ENCODE measurements around the gene SYNDIG1.

The SYNDIG1 gene

DNA sequence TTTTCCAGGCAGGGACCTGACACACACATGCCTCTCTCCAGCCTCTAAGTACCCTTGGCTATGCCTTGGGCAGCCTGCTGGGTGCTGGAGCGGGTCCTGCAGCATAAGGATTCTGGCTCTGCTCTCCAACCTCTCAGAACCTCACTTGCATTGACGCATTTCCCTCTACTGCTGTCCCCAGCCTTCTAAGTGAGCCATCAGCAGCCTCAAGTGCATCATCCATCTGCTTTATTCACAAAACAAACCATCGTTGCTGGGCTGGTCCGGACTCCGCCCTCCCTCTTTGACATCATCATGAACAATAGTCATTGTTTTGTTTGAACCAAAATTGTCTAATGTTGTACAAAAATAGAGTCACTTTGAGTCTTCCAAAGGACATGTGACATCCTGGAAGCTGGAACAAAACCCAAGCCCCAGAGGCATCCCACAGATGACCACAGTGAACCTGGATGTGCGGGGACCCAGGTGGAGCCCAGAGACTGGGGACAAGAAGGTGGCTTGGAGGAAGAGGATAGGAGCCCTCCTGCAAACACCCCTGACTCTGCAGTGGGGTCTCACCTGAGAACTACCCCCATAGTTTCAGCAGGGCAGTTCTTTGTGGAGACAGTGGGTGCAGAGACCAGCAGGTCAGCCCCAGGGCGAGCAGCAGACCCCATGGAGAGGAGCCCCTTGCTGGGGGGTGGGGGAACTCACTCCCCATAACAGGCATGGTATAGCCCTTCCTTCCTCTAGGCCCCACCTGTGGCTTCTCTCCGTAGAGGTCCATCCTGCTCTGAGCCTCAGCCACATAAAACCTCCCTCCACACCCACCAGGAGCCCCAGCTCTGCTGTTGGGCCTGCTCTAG, 230.1 kb downstream of the SYNDIG1 start:
- no peak for DNase-seq

DNA sequence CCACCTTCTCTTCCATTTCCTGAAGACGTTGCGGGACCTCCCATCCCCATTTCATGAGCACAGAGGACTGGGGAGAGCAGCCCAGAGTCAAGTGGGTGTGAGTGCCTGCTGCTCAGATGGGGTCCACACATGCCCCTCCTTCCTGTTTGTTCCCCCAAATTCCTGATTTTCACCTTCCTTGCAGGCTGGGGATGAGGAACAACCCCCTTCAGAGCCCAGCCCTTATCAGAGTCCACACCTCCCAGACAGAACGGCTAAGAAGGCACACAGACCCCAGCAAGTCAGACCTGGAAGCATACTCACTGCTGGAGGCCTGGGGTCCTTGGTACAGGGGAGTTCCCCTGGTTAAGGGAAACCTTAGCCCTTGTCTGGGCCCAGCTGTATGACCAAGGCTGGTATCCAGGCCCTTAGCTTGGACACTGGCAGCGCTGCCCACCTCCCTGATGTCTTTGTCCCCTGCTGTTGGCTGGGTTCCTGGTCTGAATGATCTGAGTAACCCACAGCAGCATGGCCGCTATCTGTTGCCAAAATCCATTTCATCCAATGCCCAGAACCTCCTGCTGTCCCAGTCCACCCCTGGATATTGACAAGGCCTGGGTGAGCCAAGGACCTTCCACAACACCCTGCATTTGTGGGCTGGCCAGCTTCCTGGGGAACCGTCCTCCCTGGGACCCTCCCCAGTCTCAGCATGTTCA, 230.9 kb downstream of the SYNDIG1 start:
- no peak for DNase-seq

DNA sequence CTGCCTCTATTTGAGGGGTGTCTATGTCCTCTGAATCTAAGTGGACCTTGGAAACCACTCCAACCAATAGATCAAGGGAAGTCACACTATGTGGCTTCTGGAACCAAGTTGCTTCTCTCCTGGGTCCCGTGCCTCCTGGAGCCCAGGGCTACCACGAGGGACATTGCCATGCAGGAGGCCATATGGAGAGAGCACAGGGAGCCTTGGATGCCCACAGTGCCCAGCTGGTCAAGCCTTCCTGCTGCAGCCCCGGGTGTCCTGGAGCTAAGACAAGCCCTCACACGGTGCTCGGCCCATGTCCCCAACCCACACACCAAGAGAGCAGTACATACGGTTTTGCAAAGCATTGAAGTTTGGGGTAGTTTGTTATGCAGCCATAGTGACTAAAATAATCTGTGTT, 231.6 kb downstream of the SYNDIG1 start:
- no peak for DNase-seq

DNA sequence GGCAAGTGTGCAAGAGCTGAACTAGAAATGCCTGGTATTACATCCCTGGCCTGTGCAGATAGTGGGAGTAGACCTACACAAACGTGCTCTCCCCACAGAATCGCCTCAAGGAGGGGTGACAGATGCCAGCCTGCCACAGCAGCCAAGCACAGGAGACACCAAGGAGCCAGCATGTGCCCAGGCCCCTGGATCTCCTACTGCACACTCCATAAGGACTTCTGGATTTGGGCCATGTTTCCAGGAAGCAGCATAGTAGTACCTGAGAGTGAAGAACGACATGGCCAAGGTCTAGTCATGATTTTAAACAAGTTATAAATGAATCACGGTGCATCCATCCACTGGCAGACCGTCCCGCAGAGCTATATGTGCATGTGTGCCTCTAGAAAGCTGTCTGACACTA, 232.2 kb downstream of the SYNDIG1 start:
- no peak for DNase-seq

DNA sequence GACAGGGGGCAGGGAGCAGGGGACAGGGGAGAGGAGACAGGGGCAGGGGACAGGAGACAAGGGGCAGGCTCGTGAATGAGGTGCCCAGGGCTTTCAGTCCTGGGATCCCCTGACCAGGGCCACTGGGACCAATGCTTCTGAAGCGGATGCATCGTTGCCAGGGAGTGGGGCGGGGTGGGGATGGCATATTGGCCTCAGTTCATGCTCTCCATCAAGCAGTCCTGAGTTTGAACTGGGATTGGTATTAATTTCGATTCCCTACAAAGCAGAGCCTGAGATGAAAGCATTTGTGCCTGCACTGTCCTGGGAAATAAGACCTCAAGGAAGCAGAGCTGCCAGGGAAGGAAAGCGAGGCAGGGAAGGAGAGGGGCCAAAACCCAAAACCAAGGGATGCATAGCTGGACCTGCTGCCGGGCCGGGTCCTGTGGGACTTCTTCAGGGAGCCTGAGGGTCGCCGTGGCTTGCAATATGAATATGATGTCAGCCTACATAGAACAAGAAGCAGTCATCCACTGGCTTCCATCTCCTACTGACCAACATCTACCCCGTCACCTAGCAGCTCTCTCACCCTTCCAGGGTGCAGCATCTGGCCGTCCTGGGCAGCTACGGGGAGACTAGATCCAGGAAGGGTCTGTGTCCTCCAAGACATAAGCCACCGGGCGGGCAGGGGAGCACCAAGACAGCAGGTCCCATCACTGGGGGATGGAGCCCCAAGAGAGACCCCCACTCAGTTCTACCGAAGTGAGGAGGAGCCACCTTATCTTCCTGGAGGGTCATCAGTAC, 233.3 kb downstream of the SYNDIG1 start:
- no peak for DNase-seq

DNA sequence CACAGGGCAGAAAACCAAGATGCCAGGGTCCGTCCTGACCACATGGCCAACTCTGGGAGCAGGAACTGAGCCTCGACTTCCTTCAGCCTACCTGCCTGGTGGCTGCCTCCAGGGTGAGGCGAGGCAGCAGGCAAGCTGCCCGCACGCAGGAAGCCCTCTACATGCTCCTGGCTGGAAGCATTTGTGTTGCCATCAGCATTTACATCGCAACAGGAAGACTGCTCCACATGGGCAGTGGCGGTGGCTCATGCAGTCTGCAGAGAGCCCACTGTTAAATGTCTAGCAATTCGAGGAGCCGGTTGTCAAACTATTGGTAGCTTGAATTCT, 233.8 kb downstream of the SYNDIG1 start:
- DNase-seq = no peak

DNA sequence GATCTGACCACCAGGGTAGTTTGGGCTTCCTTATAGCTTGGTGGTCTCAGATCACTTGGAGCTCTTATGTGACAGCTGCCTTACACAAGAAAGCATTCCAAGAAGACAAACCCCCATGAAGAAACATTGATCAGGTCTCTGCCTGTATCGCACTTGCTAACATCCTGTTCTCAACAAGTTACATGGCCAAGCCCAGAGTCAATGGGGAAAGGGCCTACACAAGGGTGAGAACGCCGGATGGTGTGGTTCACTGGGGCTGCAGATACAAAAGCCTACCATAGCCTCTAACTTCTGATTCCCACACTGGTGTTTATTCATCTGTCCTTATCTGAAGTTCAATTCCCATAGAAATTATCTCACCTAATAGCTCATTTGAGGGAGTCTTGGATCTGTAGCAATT, 235.5 kb downstream of the SYNDIG1 start:
- no peak for DNase-seq

DNA sequence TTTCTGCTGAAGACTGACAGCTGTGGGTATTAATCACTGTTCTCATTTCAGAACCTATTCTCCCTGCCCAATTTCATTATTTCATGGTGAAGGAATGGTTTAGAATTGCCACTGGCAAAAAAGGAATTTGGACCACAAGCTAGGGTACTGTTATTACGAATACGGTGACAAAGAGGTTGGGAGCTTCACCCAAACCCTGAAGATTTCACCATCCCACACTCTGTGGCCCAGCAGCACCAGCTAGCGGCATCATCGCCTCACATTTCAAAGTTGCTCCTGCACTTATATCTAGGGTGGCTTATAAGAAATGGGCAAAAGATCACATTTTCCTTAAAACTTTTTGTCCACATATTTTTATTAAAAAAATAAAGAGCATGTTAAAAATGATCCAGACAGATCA, 236.1 kb downstream of the SYNDIG1 start:
- no peak for DNase-seq

DNA sequence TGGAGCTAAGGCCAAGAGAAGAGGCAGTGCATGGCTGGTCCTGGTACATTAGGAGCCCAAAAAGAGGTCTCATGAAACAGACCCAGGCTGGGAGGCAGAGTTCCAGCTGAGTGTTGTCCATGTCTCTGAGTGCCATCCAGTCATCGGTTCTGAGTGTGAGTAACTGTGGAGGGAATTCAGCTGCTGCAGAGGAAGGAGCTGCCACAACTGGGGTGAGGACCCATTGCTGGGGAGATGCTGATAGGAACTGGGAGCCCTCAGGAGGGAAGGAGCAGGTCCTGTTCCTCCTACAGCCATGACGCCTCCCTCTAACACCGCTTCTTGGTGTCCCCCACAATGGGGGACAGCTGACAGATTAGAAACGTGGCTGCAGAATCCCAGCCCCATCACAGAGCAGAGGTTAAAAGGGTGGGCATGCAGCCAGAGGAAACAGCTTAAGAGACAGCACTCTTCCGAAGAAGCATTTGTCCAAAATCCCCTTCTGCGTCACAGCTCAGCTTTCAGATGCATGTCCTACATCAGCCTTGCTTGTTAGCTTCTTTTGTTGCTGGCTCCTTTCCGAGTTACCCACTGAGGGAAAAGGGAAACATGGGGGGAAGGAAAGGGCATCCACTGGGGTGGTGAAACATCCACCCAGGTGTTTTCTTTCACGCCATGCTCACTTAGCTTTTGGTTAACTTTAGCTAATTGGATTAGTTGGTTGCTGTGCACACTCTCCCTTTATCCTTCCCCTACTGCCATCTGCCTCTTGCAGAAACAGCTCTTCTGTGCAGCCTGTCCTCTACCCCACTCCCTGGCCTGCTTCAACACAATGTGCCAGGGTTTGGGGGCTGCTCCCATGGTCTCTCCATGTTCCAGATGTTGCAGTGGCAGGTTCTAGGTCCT, 239.2 kb downstream of the SYNDIG1 start:
- no peak for DNase-seq
